NCI-H748 treated with DMSO at 0.1 percent for 48 hours (cell line): Measurements from ENCODE around the gene CCT6B.

ENCODE experiments used
- DNase-seq: peaks from one replicate; lab custom pipeline; 2025; lab: John Stamatoyannopoulos, UW

Gene CCT6B

DNA sequence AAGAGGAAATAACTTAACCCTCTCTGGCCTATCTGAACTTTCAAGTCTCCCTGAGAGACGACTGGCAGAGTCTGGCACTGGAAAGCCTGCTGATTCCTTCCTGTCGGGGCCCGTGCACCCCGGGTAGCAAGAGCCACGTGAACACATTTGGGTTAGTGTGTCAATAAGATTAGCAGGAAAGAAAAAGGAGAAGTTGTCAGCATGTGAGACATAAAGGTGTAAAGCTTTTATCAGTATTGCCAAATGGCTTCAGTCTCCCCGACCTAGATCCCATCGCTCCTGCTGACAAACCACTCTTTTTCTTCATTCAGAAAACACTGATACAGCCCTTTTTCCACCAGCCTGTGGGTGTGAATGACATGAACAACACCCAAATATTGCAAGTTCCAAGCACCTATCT lies 74.4 kb downstream of the CCT6B start:
- no peak for DNase-seq

GRCh38 chr17:34885076-34885475 lies 76.2 kb downstream of the CCT6B start:
- no peak for DNase-seq

DNA sequence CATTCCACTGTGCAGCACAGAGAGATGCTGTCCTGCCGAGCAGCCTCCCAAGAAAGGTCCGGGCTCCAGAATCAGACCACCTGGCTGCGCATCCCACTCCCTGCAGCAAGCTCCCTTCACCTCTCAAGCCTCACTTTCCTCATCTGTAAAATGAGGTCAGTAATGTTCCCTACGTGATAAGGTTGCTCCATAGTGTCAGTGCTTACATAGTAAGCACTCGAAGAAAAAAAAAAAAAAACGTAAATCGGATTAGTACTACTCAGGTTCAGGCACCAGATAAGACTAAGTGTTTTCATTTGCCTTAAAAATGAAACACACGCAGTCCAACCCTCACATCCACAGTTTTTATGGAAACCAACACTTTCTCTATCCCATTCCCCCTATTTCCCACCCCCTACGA lies 76.7 kb downstream of the CCT6B start:
- DNase-seq: no peak

DNA sequence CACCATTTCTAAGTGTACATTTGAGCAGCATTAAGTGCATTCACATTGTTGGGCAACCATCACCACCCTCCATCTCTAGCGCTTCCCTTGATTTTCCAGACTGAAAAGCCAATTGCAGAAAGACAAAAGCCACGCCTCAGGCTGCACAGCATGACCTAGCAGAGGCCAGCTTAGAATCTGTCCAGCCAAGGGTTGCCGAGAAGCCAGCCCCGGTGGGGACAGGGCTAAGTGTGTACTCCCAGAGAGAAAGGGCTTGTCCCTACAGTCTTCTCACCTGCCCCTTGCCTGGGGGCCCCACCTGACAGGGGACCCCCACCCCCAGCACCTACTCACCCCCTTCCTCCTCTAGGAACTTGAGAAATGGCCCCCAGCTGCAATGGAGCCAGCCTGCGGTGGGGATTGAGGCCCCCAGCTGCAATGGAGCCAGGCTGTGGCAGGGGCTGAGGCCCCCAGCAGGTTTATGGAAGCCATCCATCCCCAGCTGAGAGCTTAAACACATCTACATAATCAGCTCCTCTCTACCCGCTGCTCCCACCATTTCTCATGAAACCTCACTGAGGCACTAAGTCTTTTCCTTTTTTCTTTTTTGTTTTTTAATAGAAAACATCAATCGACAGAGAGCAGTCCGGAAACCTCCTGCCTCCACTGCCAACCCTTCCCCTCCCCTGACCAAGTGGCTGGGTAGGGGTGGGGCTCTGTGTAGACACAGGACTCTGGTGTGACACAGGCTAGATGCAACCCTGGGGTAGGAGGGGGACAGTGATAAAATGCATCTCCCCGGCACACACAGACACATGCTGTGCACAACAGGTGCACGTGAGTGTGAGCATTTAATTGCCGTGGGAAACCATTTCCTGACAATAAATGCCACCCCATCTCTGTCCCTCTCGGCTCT lies 77.9 kb downstream of the CCT6B start:
- DNase-seq: no peak

GRCh38 chr17:34879146-34879545 lies 82.1 kb downstream of the CCT6B start:
- no peak for DNase-seq
